DMS114 treated with DMSO at 0.1 percent for 48 hours (cell line): ENCODE results near the gene PHOX2A.
"Not testable (repeated sequence)": the region's sequence is repeated elsewhere in the genome, so short reads cannot be mapped to it uniquely, and the experiment has no call there.

Experiments
- DNase-seq: peaks from one replicate; lab custom pipeline; 2025; ENCODE audit not compliant: unreplicated experiment; lab: John Stamatoyannopoulos, UW

Gene PHOX2A

DNA sequence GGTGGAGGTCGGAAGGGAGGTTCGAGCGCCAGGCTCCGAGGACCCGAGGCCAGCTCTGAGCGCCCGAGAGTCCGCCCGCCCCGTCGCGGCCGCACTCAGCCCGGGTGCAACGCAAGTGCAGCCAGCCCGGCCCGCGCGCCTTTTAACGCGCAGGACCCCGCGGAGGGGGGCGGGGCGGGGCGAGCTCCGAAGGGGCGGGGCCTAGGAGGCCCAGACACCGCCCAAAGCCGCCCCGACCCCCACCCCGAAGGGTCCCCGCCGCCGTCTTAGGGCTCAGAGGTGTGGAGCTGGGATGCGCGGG lies at the start of gene PHOX2A:
Gene PHOX2A, minus strand, starts transcription at position 117 of the 301 bp plus-strand sequence. CDS start 172 bp downstream, outside the sequence.
- DNase-seq, result no peak

DNA sequence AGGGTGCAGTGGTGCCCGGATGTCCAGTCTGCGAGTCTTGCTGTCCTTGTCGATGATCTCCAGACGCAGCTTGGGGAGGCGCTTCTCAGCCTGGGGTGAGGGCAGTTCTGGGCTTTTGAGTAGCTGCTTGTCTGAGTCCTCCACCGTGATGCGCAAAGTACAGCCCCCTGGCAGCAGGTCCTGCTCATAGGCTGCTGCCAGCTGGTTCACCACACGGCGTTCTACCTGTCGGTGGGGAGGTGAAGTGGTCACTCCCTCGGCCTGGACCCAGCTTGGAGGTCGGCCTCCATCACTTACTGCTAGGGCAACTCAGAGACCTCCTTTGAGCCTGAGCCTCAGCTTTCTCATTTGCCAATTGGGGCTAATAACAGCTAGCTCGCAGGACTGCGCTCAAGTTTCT lies 49.4 kb upstream of the PHOX2A start:
- DNase-seq, result no peak

DNA sequence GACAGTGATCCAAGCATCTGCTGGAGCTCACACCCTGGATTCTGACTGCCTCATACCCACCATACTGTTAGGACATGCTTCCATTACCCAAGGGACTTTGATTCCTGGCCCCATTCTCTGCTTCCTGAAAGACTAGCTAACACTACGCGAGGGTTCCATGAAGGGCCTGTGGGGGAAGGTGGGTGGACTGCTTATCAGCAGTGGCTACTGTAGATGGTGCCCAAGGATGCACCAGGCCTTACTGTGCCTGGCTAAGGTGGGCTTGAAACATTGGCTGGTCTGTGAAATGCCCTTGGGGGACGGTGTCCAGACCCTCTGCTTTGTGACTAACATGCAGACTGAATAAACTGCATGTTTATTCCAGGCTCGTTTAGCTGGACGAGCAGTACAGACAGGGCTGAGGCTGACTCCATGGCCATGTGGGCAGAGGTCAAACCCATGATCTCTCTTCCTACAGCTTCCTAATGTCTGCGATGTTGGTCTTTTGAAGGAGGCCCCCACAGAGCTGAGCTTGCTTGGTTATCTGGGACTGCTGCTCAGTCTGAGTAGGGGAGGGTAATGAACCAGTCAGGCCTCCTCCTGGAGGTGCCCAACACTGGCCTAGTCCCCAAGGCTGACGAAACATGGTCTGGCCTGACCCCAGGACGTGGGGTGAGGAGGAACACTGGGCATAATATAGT lies 48.3 kb upstream of the PHOX2A start:
- DNase-seq, result no peak

DNA sequence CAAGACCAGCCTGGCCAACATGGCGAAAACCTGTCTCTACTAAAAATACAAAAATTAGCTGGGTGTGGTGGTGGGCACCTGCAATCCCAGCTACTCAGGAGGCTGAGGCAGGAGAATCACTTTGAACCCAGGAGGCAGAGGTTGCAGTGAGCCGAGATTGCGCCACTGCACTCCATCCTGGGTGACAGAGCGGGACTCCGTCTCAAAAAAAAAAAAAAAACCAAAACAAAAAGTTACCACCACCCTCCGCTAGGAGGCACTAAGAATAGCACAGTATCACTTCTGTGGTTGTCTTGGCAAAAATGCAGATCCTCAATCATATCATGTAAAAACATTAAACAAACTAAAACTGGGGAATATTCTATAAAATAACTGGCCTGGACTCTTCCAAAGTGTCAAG lies 46.8 kb upstream of the PHOX2A start:
- DNase-seq, result not testable (repeated sequence)

DNA sequence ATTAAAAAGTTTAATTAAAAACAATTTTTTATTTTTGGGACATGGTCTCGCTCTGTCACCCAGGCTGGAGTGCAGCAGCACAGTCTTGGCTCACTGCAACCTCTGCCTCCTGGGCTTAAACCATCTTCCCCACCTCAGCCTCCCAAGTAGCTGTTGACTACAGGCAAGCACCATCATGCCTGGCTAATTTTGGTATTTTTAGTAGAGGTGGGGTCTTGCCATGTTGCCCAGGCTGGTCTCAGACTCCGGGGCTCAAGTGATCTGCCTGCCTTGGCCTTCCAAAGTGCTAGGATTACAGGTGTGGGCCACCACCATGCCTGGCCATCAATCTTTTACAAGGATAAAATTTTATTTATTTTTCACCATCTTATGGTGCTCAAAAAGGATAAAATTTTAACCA lies 43.3 kb upstream of the PHOX2A start:
- no peak for DNase-seq

GRCh38 chr11:72283947-72284346 lies 40.0 kb upstream of the PHOX2A start:
- DNase-seq, result no peak

GRCh38 chr11:72280726-72281315 lies 36.8 kb upstream of the PHOX2A start:
- no peak for DNase-seq

- DNase-seq, result no peak
These were observed 36.1 kb upstream of the PHOX2A start for GRCh38 chr11:72280037-72280436.

GRCh38 chr11:72278905-72279304 lies 34.9 kb upstream of the PHOX2A start:
- DNase-seq, result no peak

DNA sequence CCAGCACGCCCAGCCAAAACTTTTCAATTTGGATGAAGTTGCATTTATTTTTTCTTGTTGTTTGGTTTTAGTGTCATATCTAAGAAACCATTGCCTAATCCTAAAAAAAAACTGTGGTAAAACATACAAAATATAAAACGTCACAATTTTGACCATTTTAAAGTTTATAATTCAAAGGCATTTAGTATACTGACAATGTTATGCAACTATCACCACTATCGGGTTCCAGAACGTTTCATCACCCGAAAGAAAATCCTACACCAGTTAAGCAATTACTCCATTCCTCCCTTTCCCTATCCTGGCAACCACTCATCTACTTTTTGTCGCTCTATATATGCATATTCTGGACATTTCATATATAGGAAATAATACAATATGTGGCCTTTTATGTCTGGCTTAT lies 30.5 kb upstream of the PHOX2A start:
- DNase-seq, result no peak

GRCh38 chr11:72271980-72272379 lies 28.0 kb upstream of the PHOX2A start:
- DNase-seq, result no peak

DNA sequence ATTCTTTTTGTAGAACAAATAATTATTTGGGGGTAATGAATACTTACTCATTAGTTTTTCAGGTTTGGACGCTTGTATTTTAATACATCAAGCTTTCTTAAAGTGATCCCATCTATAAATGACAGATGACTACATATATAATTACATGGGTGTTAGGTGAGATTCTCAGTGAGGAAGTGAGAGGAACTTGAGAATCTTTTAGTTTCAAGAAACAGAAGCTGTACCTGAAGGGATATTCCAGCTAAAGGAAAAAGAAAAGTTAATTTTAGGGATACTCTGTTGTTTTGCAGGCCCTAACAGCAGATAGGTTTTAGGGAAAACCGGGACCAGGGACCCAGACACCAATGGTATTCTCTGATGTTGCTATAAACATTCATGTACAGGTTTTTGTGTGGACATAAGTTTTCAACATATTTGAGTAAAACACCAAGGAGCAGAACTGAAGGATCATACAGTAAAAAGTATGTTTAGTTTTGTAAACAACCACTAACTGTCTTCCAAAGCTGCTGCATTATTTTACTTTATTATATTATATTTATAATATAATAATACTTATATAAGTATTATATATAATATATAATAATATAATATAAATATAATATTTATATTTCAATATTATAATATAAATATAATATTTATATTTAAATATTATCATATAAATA lies 24.1 kb upstream of the PHOX2A start:
- no peak for DNase-seq

- DNase-seq, result not testable (repeated sequence)
These were observed 23.0 kb upstream of the PHOX2A start for GRCh38 chr11:72266960-72267359.

DNA sequence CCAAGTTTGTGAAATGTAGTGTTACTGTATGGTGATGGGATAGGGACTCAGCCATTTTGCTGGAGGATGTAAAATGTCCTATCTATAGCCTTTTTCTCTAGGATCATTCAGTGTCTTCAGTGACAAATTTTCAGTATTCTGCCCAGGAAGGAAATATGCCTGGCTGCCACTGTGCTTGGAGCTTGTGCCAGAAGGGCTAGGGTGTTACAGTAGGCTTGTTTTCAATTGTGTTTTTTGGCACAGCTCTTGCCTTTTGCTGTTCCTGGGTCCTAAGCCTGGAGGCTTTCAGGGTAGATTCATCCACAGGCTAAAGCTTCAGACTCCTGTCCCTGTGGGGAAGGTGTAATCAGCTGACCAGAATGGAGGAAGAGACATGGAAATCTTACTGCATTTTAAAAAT lies 22.0 kb upstream of the PHOX2A start:
- DNase-seq, result no peak

- DNase-seq, result no peak
These were observed 19.4 kb upstream of the PHOX2A start for GRCh38 chr11:72263361-72263760.

DNA sequence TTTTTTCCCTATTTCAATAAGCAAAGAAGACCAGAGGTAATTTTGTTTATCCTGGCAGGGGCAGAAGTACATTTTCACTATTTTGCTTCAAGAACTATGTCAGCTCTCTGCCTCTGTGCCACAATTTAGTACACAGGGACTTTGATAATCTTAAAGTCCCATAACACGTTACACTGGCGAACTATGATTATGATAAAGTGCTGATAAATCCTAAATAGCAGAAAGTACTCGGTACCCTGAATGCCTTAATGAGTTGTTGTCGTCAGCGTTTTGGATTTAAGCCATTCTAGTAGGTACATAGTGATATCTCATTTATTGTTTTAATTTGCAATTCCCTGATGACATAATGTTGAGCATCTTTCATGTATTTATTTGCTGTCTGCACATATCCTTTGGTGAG lies 16.6 kb upstream of the PHOX2A start:
- no peak for DNase-seq

DNA sequence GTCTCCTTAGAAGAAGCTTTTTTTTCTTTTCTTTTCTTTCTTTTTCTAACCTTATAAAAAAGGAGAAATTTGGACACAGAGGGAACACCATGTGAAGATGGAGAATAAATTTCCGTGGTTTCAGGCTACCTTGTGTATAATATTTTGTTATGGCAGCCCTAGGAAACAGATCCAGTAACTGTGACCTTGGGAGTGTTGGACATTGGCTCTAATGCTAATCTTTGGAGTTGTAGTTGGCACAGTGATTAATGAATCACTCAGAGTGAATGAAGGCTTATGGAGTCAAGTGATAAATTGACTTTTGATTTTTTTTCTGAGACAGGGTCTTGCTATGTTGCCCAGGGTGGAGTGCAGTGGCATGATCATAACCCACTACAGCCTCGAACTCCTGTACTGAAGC lies 15.5 kb upstream of the PHOX2A start:
- DNase-seq, result no peak

- no peak for DNase-seq
These were observed 13.6 kb upstream of the PHOX2A start for GRCh38 chr11:72257570-72257969.

GRCh38 chr11:72254299-72254993 lies 10.5 kb upstream of the PHOX2A start:
- no peak for DNase-seq

GRCh38 chr11:72253392-72253791 lies 9.4 kb upstream of the PHOX2A start:
- DNase-seq, result no peak

DNA sequence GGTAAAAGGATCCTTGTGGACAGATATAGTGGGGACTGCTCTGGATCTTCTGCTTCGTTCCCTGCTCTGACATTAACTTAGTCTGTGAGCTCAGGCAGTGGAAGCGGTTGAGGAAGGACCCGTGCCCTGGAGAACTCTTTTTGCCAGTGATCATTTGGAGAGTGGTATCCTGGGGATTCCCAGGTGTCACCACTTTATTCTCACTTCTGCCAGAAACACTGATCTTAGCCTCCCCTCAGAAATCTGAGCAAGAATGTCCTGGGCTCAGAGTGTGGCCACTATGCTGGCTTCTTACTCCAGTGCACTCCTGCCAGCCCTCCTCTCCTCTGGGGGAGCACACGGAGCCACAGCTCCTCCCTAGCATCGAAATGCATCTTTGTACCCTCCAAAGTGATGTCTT lies 7.6 kb upstream of the PHOX2A start:
- no peak for DNase-seq
